Dendritic cell treated with granulocyte-macrophage colony-stimulating factor and Interleukin-4, amounts not matched to agents 40 ng/mL and 50 ng/mL, for 4 days (primary cell): ENCODE measurements around the gene SLC9A2.

Source experiments
- H3K27ac Mint-ChIP-seq: one replicate; pipeline ENCODE4 v1.8.0; 2022; ENCODE audit warnings: mild to moderate bottlenecking, mixed read lengths
- H3K27me3 Mint-ChIP-seq: one replicate; pipeline ENCODE4 v1.8.0; 2022; ENCODE audit warnings: mild to moderate bottlenecking, mixed read lengths
- H3K36me3 Mint-ChIP-seq: one replicate; pipeline ENCODE4 v1.8.0; 2022; ENCODE audit warnings: low read depth, mixed read lengths
- H3K4me1 Mint-ChIP-seq: one replicate; pipeline ENCODE4 v1.8.0; 2022; ENCODE audit warnings: low read depth, mixed read lengths
- H3K4me3 Mint-ChIP-seq: one replicate; pipeline ENCODE4 v1.8.0; 2022; ENCODE audit warnings: mild to moderate bottlenecking, moderate library complexity, mixed read lengths
- H3K9me3 Mint-ChIP-seq: one replicate; pipeline ENCODE4 v1.8.0; 2022; ENCODE audit warnings: mixed read lengths
- intact Hi-C: fragments of 100-400 bp; cut with micrococcal nuclease; formaldehyde crosslinking; loops from one replicate; pipeline ENCODE4 v1.15.0; 2022

The SLC9A2 gene

GRCh38 chr2:102743259-102743658, 123.9 kb downstream of the SLC9A2 start:
- intact Hi-C loops = no loop called here
- no peaks in the 10 kb centered on the region for H3K9me3 Mint-ChIP-seq
- H3K36me3 Mint-ChIP-seq = no peaks in the 10 kb centered on the region
- no peaks in the 10 kb centered on the region for H3K4me1 Mint-ChIP-seq
- H3K27me3 Mint-ChIP-seq = no peaks in the 10 kb centered on the region
- no peak overlapping the region for H3K27ac Mint-ChIP-seq
- H3K4me3 Mint-ChIP-seq = no peak overlapping the region

- no peaks in the 10 kb centered on the region for H3K9me3 Mint-ChIP-seq
- intact Hi-C loops = no loop called here
- no peaks in the 10 kb centered on the region for H3K27me3 Mint-ChIP-seq
- no peak overlapping the region for H3K4me3 Mint-ChIP-seq
- H3K36me3 Mint-ChIP-seq = no peaks in the 10 kb centered on the region
- H3K27ac Mint-ChIP-seq = no peak overlapping the region
- H3K4me1 Mint-ChIP-seq = peaks cover 5% of the 10 kb centered on the region
Observed at GRCh38 chr2:102748107-102748506, 128.8 kb downstream of the SLC9A2 start.

DNA sequence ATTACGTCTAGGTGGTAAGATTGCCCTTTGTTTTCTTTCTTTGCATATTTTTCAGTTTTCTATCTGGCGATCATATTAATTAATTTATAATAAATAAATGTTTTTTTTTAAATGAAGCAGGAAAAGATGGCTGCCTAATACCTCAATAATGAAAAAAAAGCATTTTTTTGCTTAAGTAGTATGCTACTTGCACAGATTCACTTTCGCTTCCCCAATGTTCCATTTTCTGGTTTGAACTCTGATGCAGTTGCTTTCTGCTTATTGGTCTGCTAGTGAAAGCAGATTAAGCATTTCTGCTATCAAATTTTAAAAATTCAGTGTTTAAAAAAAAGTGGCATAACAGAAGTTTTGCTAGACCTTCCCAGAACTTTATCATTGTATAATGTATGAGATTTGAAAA, 130.6 kb downstream of the SLC9A2 start:
- H3K27ac Mint-ChIP-seq = no peak overlapping the region

GRCh38 chr2:102753563-102754159, 134.3 kb downstream of the SLC9A2 start:
- intact Hi-C loops = loop anchor here (1.0 kb wide), 1 partner anchor 53 kb away; no protein-coding TSS in a partner anchor
- Mint-ChIP-seq H3K27me3 (no peaks in the 10 kb centered on the region), H3K9me3 (peaks cover 6% of the 10 kb centered on the region), H3K4me1 (peaks cover 5% of the 10 kb centered on the region), H3K36me3 (no peaks in the 10 kb centered on the region), H3K27ac (no peak overlapping the region), H3K4me3 (no peak overlapping the region)

More for the DNA sequence above, 130.6 kb downstream of the SLC9A2 start:
- Mint-ChIP-seq H3K27me3 (no peaks in the 10 kb centered on the region), H3K4me1 (peaks cover 5% of the 10 kb centered on the region), H3K9me3 (no peaks in the 10 kb centered on the region), H3K36me3 (no peaks in the 10 kb centered on the region), H3K4me3 (no peak overlapping the region)
- intact Hi-C loops = no loop called here

DNA sequence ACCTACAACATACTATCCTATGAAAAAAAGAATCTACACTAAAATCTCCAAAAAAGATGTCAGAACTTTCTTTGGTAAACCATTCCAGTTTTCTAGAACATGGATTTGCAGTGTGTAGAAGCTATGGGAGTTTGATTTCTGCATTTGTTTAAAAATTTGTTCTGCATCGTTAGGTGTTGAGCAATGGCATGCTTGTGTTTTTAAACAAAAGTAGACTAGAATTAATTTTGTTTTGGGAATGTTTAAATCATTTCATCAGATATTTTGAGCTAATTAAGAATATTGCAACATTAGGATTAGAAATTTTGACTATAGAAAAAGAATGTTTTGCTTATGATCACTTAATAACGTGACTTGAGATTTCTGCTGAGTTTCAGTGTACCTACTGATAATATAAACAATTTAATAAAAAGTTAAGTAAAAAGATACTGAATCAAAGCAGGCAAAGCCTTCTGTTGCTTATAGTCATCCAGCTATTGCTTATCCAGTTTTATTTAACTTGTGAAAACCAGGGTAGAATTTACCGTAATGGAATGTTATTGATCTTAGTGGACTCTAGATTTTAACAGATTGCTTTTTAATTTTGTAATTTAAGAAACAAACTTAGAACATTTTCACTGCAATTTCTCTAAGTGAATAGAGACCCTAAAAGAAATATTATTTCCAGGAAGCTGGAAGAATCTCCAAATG, 135.2 kb downstream of the SLC9A2 start:
- no peaks in the 10 kb centered on the region for H3K36me3 Mint-ChIP-seq
- no peak overlapping the region for H3K27ac Mint-ChIP-seq
- no peak overlapping the region for H3K4me3 Mint-ChIP-seq
- peaks cover 5% of the 10 kb centered on the region for H3K4me1 Mint-ChIP-seq
- peaks cover 6% of the 10 kb centered on the region for H3K9me3 Mint-ChIP-seq
- intact Hi-C loops = no loop called here
- no peaks in the 10 kb centered on the region for H3K27me3 Mint-ChIP-seq

DNA sequence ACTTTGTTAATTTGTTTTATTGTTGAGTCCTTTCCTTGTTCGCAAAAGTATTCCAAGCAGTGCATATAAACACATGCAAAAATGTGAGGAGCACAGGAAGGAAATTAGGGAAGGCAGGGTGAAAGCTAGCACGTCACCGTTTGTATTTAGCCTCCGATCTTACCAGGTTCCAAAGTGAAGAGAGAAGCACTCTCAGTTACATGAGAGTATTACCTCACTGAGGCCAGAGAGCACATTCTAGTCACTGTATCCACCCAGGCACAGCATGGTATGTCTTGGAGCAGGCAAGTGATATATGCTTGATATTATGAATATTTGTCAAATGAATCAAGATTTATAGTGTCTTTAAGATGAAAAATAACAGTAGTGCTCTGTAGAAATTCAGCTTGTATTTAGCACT, 135.9 kb downstream of the SLC9A2 start:
- Mint-ChIP-seq H3K4me3 (no peak overlapping the region), H3K9me3 (peaks cover 6% of the 10 kb centered on the region), H3K4me1 (peaks cover 2% of the 10 kb centered on the region), H3K27me3 (no peaks in the 10 kb centered on the region), H3K36me3 (no peaks in the 10 kb centered on the region), H3K27ac (no peak overlapping the region)
- intact Hi-C loops = no loop called here

DNA sequence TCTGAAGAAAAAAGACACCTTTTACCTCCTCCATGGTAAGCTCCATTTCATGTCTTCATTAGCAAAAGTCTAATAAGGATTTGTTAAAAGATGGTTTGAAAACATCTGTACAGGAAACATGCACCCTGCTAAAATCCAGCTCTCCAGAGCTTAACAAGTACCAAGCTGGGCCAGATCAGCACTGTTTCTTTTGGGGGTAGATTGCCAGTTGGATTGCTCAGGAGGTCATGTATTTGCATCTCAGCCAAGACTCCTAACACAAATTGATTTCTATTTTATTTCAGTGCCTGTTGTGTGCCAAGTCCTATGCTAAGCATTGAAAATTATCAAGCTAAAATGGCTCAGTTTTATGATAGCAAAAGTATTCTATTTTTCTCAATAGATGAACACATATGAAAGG, 139.1 kb downstream of the SLC9A2 start:
- H3K36me3 Mint-ChIP-seq = no peaks in the 10 kb centered on the region
- no peaks in the 10 kb centered on the region for H3K27me3 Mint-ChIP-seq
- no peak overlapping the region for H3K27ac Mint-ChIP-seq
- no peak overlapping the region for H3K4me3 Mint-ChIP-seq
- intact Hi-C loops = no loop called here
- H3K9me3 Mint-ChIP-seq = peaks cover 6% of the 10 kb centered on the region
- no peaks in the 10 kb centered on the region for H3K4me1 Mint-ChIP-seq
